HG03354 (cell line): ENCODE results near the gene CREBBP.
A peak's percentile ranks its signal among the peaks of the same experiment; 100 is the strongest.

Experiments
- ATAC-seq: cut with Tn5 transposase; IDR thresholded peaks from one replicate; pipeline ENCODE4 v1.9.1; 2021; ENCODE audit warnings: mild to moderate bottlenecking; ENCODE audit not compliant: unreplicated experiment, poor library complexity, severe bottlenecking

CREBBP gene

DNA sequence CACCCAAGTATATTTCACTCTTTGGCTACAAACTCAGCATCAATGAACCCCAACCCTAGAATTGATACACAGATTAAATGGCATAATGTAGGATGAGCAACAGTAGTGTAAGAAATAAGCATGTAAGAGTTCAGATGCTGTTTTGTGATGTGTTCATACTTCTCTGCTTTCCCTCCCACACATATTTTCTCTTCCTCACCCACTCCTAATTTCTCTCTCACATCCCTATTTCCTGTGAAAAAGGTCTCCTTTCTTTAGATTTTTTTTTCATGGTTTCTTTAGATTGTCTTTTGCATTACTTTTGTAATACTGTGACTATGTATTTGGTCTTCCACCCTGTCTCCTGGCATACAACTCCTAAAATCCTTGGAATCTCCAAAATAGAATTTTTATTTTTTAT is 21.7 kb downstream of the CREBBP start:
- no peak for ATAC-seq

DNA sequence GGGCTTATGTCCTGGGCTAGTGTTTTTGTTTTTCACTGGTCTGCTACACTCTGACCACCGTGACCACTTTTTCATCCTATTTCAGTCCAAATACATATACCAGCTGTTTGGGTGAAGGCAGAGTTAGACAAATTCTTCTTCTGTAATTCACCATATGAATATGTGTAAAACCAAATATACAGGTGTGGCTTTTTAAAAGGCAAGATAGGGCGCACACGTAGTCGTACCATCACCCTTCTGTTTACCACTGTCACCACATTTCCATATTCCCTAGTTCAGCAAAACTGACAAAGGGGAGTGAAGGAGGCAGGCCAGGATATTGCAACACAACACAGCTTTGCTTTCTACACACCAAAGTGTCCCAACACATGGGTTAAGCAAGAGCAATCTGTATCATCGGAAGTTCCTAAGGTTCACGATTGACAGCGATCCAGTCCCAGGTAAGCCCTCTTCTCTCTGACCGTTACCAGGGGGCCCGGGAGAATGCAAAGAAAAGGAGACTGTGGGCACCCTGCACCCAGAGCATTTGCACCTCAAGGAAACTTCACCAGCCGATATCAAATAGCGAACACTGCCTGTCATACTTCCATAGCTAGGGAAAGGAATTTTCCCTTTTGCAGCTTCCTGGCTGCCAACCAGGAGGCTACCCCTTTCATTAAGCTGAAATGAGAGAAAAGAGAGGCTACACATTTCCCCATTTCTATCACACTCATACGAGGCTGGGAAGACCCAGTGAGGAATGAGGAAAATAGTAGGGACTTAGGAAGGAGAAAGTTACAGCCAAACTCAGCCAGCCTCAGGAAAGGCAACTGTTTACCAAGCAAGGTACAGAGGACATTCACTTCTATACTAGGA is 23.1 kb downstream of the CREBBP start:
- peak; percentile 57 for ATAC-seq

DNA sequence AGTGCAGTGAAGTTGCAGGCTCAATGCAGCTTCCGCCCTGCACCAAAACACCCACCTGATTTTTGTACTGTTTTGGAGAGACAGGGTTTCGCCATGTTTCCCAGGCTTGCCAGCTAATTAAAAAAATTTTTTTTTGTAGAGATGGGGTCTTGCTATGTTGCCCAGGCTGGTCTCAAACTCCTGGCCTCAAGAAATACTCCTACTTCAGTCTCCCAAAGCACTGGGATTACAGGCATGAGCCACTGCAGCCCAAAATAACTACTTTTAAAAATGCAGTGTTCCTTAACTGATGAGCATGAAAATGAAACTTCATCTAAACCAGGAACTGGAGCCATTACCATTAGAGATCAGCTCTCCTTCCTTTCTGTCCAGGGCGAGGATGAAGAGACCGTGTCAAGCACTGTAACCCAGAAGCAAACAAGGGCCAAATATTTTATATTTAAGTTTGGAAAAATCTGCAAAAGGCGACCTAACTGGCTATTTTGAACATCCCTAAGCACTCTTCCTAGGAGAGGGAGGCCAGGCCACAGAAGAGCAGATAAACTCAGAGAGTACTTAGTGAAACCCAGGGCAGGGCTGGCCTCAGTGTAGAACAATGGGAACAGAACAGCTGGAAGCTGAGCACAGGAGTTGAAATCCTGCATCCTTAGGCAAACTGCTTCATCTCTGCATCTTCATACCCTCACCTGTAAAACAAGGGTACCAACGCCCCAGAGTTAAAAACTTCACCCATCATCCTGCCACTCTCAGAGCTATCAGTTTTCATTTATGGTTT is 24.0 kb downstream of the CREBBP start:
- peak; percentile 2 for ATAC-seq

DNA sequence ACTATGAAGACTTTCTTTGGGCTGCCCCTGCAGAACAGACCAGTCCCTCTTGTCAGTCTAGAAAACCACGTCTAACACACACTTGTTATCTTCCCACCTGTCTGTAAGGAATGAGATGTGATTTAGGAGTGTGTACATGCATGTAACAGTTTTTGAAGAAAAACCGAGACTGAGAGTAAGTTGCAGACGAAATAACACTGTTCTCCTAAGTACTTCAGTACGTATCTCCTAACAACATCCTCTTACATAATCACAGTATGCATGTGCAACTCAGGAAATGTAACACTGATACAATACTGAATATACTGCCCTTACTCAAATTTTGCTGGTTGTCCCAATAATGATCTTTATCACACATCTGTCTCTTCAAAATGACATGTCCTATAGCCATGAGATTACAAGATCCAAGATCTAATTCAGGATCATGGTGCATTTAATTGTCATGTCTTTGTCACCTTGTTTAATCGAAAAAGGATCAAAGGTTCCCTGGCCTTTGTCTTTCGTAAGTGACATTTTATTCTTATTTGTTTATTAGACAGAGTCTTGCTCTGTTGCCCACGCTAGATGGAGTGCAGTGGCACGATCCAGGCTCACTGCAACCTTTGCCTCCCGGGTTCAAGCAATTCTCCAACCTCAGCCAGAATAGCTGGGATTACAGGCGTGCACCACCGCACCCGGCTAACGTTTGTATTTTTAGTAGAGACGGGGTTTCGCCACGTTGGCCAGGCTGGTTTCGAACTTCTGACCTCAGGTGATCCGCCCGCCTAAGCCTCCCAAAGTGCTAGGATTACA is 25.6 kb downstream of the CREBBP start:
- ATAC-seq: no peak

DNA sequence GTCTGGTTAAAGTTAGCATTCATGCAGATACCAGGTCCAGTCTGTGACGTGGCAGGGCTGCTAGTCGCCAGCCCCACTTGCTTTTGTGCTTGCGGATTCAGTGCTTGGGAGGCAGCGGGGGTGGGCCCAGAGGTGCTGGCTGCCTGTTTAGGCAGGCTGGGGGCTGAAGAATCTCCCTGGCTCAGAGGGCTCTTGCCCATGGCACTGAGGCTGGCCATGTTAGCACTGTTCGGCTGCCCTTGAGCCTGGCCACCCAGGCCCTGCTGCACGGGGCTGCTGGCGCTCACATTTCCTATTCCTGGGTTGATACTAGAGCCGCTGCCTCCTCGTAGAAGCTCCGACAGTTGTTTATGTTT is 30.0 kb downstream of the CREBBP start:
- ATAC-seq: no peak

DNA sequence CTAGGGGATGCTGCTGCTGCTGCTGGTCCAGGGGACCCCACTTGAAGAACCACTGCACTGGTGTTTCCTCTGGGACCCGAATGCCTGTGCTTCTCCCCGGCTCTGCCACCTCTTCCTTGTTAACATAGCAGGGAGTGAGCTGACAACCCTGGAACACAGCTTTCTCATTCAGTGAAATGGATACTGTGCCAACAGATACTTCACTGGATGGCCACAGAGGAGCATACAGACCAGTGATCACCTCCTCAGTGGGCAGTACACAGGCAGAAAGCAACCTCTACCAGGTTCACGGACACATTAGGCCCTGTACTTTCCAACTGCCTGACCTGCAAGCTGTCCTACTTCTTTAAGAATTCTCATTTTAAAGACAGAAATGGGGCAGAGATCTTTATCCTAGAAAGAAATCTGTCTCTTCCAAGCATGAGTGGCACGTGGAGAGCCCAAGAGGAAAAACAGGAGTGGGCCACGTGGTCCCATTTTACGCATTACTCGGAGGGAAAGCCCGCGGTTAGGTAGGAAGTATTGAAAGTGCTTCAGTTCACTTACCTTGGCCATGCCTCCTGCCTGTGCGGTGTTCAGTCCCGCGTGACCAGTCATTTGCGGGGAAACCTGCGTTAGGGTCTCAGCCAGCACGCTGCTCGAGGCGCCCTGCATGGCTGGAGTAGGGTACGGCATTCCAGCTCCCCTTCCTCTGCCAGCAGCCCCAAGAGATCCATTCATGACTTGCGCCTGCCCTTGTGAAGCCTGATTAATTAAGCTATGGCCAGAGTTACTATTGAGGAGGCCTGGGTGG is 30.6 kb downstream of the CREBBP start:
- ATAC-seq: no peak

DNA sequence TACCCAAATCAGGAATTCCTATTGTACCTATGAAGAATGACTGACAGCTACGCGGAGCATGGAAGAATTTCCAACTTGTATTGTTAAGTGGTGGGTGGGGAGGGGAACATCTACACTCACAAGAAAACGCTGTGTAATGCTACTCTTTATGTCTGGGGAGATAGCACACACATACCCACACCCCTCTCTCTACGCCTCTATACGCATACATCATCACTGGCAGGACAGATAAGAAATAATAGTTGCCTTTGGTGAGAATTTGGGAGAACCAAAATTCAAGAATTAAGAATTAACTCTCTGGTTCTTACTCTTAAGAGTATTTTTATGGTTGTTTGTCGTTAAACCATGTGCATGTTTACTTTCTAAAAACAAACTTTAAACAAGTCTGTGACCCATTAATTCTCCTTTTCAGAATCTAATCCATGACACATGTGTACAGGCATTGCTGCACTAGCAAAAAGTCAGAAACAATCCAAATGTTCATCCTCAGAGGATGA is 33.9 kb downstream of the CREBBP start:
- ATAC-seq: no peak

DNA sequence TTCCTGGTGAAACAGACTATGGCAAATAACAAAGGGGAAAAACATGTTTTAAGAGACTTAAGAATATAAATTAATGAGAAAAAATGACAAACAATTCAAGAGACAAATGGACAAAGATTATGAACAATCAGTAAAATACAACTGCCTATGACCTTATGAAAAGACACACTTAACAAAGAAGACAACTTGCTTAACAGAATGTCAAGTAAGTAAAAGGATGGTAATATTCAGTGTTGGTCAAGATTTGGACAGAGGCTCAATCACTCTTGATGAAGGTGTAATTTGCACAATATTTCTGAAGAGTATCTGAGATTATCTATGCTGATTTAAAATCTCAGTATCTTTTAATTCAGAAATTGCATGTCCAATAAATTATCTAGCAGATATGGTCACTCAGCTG is 34.4 kb downstream of the CREBBP start:
- ATAC-seq: no peak

DNA sequence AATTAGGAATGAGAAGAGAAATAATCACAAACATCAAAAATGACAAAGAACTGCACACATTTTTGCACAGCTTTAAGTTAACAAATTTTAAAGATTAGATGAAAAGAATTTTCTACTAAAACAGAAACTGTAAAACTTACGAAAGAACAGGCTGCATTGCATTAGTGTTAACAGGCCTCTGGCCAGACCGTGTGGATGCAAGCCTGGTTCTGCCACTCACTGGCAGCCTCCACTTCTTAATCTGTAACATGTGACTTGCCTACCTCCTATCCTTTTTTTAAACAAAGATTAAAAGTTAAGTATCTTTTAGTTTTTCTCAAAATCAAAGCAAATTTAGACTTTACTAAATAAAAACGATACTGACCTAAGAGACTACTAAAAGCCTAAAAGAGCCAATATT is 37.5 kb downstream of the CREBBP start:
- no peak for ATAC-seq

DNA sequence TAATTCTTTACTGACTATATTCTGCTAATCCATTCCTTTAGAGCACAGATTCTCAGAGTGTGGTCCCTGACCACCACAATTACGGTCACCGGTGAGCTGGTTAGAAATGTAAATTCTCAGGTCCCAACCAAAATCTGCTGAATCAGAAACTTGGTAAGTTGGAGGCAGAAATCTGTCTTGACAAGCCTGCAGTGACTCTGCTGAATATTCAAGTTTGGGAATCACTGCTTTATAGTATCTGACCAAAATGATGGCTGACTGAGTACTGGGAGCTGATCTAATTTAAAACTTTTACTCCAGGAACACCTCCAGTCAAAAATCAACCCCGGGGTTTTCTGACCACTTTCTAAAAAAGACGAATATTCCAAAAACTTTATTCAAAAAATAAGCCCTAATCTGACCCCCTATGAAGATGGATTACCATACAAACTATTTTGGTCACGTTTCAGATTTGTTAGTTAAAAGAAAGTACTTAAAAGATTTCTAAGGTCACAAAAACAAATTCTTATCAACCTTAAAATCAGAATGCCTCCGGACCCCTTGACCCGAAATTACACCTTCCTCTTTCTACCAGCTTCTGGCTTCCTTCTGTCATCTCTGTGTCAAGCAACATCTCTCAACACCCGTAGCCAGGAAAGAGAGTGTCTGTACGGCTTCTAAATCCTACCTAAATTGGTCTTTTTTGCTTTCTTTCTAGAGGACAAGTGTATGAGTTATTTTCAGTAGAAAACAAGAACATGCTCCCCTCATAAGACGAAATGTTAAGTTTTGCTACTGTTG is 38.6 kb downstream of the CREBBP start:
- no peak for ATAC-seq

DNA sequence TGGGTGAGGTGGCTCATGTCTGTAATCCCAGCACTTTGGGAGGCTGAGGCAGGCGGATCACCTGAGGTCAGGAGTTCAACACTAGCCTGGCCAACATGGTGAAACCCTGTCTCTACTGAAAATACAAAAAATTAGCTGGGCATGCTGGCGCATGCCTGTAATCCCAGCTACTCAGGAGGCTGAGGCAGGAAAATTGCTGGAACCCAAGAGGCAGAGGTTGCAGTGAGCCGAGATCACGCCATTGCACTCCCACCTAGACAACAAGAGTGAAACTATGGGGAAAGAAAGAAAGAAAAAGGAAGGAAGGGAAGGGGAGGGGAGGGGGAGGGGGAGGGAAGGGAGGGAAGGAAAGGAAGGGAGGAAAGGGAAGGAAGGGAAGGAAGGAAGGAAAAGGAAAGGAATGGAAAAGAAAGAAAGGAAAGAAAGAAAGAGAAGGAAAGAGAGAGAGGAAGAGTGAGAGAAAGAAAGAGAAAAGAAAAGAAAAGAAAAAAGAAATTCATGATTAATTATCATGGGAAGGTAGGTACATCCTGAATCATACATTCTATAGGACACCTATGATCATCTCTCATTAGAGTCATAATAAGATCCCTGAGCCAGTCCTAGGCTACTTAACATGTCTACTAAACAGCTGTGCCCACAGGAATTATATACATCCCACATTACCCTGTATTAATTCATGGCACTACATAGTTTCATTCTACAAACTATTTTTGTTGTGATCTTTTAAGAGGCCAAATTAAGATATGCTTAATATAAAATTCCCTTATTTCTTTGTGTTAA is 40.9 kb downstream of the CREBBP start:
- no peak for ATAC-seq

DNA sequence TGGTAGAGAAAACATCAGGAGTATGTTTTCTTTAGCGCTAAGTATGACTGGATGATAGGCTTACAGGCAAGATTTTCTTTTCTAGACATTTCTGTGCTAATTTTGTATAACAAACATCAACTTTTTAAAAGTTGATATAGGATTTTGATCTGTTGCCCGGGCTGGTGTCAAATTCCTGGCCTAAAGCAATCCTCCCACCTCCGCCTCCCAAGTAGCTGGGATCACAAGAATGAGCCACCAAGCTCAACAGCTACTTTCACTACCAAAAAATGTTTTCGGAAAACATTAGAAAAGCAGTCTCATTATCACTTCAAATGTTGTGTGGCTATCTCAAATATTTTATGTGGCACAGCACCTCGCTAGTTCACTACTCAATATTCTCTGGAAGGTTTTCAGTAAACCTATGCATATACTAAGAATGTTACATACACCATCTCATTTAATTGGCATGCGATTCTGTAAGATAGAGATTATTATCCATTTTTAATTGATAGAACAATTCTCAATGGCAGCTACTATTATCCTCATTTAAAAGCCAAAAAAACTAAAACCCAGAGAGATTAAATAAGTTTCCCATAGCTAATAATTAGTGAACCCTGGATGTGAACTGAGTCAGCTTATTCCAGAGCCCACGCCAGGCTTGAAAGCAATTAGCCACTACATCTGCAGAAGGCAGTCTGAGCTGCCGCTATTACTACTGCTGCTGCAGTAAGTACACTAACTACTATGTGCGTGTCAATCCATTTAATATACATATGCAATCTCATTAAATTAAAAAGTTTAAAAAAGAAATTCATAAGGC is 41.7 kb downstream of the CREBBP start:
- no peak for ATAC-seq

DNA sequence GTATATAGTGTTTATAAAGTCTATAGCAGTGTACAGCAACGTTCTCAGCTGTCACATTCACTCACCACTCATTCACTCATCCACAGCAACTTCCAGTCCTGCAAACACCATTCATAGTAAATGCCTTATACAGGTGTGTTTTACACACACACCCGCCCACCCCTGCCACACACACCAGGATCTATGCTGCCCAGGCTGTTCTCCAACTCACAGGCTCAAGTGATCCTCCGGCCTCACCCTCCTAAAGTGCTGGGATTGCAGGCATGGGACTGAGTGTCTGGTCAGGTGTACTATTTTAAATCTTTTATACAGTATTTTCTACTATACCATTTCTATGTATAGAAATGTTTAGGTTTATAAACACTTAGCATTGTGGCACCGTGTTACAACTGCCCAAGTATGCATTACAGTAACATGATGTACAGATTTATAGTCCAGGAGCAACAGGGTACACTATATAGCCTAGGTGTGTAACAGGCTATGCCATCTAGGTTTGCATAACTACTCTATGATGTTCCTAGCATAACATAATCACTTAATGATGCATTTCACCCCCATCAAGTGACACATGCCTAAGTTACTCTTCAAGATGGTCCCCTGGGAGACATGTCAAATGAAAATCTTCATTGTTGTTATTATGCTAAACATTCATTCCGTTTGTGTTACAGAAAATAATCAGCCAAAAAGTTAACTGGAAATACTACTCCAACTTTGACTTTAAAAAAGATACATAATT is 42.5 kb downstream of the CREBBP start:
- no peak for ATAC-seq

DNA sequence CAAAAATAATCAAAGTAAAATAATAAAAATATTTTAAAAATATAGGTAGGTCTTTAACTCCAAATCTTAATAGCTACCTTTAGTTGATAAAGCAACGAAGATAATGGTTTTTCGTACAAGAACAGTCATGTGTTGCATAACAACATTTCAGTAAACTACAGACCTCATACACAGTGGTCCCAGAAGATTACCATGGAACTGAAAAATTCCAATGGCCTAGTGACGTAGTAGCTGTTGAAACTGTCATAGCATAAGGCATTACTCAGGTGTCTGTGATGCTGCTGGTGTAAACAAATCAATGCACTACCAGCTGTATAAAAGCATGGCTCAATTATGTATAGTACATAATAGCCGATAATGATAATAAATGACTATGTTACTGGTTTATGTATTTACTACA is 43.9 kb downstream of the CREBBP start:
- no peak for ATAC-seq

DNA sequence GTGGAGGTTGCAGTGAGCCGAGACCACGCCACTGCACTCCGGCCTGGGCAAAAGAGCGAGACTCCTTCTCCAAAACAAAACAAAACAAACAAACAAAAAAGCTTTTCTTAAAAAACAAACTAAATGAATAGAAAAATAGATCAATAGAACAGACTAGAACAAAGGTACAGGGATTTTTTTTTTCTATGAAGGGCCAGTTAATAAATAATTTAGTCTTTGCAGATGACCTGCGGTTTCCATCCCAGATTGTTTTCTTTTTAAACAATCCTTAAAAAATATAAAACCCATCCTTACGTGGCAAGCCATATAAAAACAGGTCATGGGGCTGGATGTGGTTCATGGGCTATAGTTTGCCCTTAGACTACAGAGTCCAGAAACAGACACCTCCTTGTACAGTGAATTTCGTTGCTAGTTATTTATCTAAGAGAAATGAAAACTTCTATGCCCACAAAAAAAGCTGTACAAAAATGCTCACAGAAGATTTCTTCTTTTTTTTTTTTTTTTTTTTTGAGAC is 45.4 kb downstream of the CREBBP start:
- no peak for ATAC-seq

DNA sequence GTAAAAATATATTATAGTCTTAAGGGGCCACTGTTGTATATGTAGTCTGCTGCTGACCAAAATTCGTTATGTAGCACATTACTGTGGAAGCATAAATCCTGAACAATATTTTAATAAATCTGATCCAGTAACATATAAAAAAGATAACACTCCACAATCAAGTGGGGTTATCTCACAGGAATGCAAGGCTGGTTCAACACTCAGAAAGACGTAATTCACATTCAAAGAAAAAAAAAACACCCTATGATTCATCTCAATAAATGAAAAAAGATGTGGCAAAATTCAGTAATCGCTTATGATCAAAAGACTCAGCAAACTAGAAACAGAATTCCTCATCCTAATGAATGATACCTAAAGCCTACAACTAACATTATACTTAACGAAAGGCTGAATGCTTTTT is 47.8 kb downstream of the CREBBP start:
- no peak for ATAC-seq
